BE2C (cell line): Measurements from ENCODE around the gene SLC25A21.

Experiments
- DNase-seq: peaks from one replicate; pipeline ENCODE4 v3.0.0-alpha.2; 2020
- H3K27me3 ChIP-seq: fragments of 250-450 bp; sonication (Bioruptor Pico); 2 replicates; pipeline ENCODE4 v1.5.1; 2020; ENCODE audit warnings: mild to moderate bottlenecking
- H3K36me3 ChIP-seq: fragments of 250-450 bp; sonication (Bioruptor Pico); 2 replicates; pipeline ENCODE4 v1.5.1; 2020; ENCODE audit warnings: mild to moderate bottlenecking
- H3K4me1 ChIP-seq: fragments of 250-450 bp; sonication (Bioruptor Pico); 2 replicates; pipeline ENCODE4 v1.5.1; 2020
- H3K4me3 ChIP-seq: 2 replicates; pipeline ENCODE4 v1.5.1; 2011; ENCODE audit warnings: low read depth, low read length
- H3K9me3 ChIP-seq: fragments of 250-450 bp; sonication (Bioruptor Pico); 2 replicates; pipeline ENCODE4 v1.5.1; 2020
- CTCF ChIP-seq: IDR thresholded peaks from 2 replicates; pipeline ENCODE4 v1.5.1; 2012; ENCODE audit warnings: mild to moderate bottlenecking, low read depth, low read length

SLC25A21 gene

GRCh38 chr14:36658123-36659009, 514.0 kb downstream of the SLC25A21 start:
- Histone ChIP-seq H3K9me3 (no peaks in the 10 kb centered on the region), H3K4me1 (no peaks in the 10 kb centered on the region), H3K27me3 (peaks cover 98% of the 10 kb centered on the region), H3K4me3 (no peak overlapping the region), H3K36me3 (no peaks in the 10 kb centered on the region)
- DNase-seq = no peak
- TF ChIP-seq CTCF = no peak

- Histone ChIP-seq H3K4me1 (no peaks in the 10 kb centered on the region), H3K4me3 (no peak overlapping the region), H3K36me3 (no peaks in the 10 kb centered on the region), H3K27me3 (peaks cover 98% of the 10 kb centered on the region), H3K9me3 (no peaks in the 10 kb centered on the region)
- no peak for DNase-seq
- no peak for TF ChIP-seq CTCF
Observed at GRCh38 chr14:36657399-36658122, 514.8 kb downstream of the SLC25A21 start.

- H3K36me3 ChIP-seq = no peaks in the 10 kb centered on the region
- H3K4me1 ChIP-seq = no peaks in the 10 kb centered on the region
- H3K4me3 ChIP-seq = no peak overlapping the region
- no peaks in the 10 kb centered on the region for H3K9me3 ChIP-seq
- DNase-seq = no peak
- peaks cover 96% of the 10 kb centered on the region for H3K27me3 ChIP-seq
- no peak for TF ChIP-seq CTCF
Observed at GRCh38 chr14:36656687-36657398, 515.6 kb downstream of the SLC25A21 start.

- H3K9me3 ChIP-seq = no peaks in the 10 kb centered on the region
- DNase-seq = peak; percentile 50
Observed at GRCh38 chr14:36655963-36656686, 516.3 kb downstream of the SLC25A21 start.

GRCh38 chr14:36655571-36655962, 516.8 kb downstream of the SLC25A21 start:
- no peaks in the 10 kb centered on the region for H3K36me3 ChIP-seq
- H3K4me1 ChIP-seq = no peaks in the 10 kb centered on the region
- TF ChIP-seq CTCF = no peak
- DNase-seq = no peak
- H3K4me3 ChIP-seq = no peak overlapping the region
- no peaks in the 10 kb centered on the region for H3K9me3 ChIP-seq
- H3K27me3 ChIP-seq = peaks cover 83% of the 10 kb centered on the region

More at GRCh38 chr14:36655963-36656686, 516.3 kb downstream of the SLC25A21 start:
- Histone ChIP-seq H3K4me1 (no peaks in the 10 kb centered on the region), H3K36me3 (no peaks in the 10 kb centered on the region), H3K4me3 (no peak overlapping the region), H3K27me3 (peaks cover 89% of the 10 kb centered on the region)
- TF ChIP-seq CTCF = peak; percentile 71
